ENCODE data around the gene FBXL20. TPM values are rescaled to one million over a fixed set of nuclear protein-coding genes. Genes with fewer than 3 reads are reported as not detected.

Gene FBXL20
- total RNA-seq, 1 experiment from 2014 or later: 17.2 TPM

- Histone ChIP-seq H4K20me1 (ENCODE audit: insufficient read depth) (no peaks in the 10 kb centered on the region), H3K27me3 (ENCODE audit: insufficient read depth, low read length) (no peaks in the 10 kb centered on the region), H3K4me2 (ENCODE audit: low read length) (no peak overlapping the region), H3K36me3 (ENCODE audit: control insufficient read depth in 1 of 2, insufficient read depth in 2 of 2, low read length in 2 of 2) (no peaks in the 10 kb centered on the region), H3K4me3 (replicated peaks in 1 of 2; ENCODE audit: low read depth in 1 of 2, low read length in 2 of 2) (no peak overlapping the region), H3K4me1 (ENCODE audit: control insufficient read depth in 1 of 2, insufficient read depth in 2 of 2, low read length in 2 of 2) (no peaks in the 10 kb centered on the region), H3K79me2 (ENCODE audit: insufficient read depth, low read length) (no peaks in the 10 kb centered on the region), H3K9me3 (ENCODE audit: control insufficient read depth in 1 of 2, insufficient read depth in 1 of 2, low read depth in 1 of 2, low read length in 2 of 2) (no peaks in the 10 kb centered on the region), H3K9ac (ENCODE audit: low read length) (no peak overlapping the region), H3K27ac (ENCODE audit: low read depth, low read length) (no peak overlapping the region), H3K9me2 (ENCODE audit: insufficient read depth) (no peaks in the 10 kb centered on the region), H2AFZ (ENCODE audit: low read depth, low read length, poor library complexity, severe bottlenecking) (no peak overlapping the region)
- ChIA-PET RAD21 (ENCODE audit: low non-redundant PET in 1 of 2, low total read pairs in 2 of 2, uncharacterized antibody in 2 of 2, unreplicated experiment in 2 of 2) (no interaction called here), CTCF (no interaction called here), POLR2A (no interaction called here)
- no TSS peak for BruUV-seq (replicated peaks)
- no peak for DNase-seq (ENCODE audit: low read depth, low spot score)
- ATAC-seq: no peak
- intact Hi-C loops (cut with micrococcal nuclease): no loop called here
- TF ChIP-seq ELF1 (IDR thresholded peaks at IDR 0.05; ENCODE audit: borderline replicate concordance, low read depth) (no peak), ZNF274 (IDR thresholded peaks at IDR 0.05; ENCODE audit: low read depth, low read length) (no peak)
Observed at GRCh38 chr17:39332092-39332491, 69.3 kb downstream of the FBXL20 start.

- intact Hi-C loops (cut with micrococcal nuclease): no loop called here
- Histone ChIP-seq H2AFZ (ENCODE audit: low read depth, low read length, poor library complexity, severe bottlenecking) (no peak overlapping the region), H3K27me3 (ENCODE audit: insufficient read depth, low read length) (no peaks in the 10 kb centered on the region), H3K36me3 (ENCODE audit: control insufficient read depth in 1 of 2, insufficient read depth in 2 of 2, low read length in 2 of 2) (no peaks in the 10 kb centered on the region), H3K4me2 (ENCODE audit: low read length) (no peak overlapping the region), H3K9ac (ENCODE audit: low read length) (no peak overlapping the region), H3K9me3 (ENCODE audit: control insufficient read depth in 1 of 2, insufficient read depth in 1 of 2, low read depth in 1 of 2, low read length in 2 of 2) (no peaks in the 10 kb centered on the region), H4K20me1 (ENCODE audit: insufficient read depth) (no peaks in the 10 kb centered on the region), H3K4me1 (ENCODE audit: control insufficient read depth in 1 of 2, insufficient read depth in 2 of 2, low read length in 2 of 2) (no peaks in the 10 kb centered on the region), H3K79me2 (ENCODE audit: insufficient read depth, low read length) (no peaks in the 10 kb centered on the region), H3K9me2 (ENCODE audit: insufficient read depth) (no peaks in the 10 kb centered on the region), H3K27ac (ENCODE audit: low read depth, low read length) (no peak overlapping the region), H3K4me3 (replicated peaks in 1 of 2; ENCODE audit: low read depth in 1 of 2, low read length in 2 of 2) (no peak overlapping the region)
- TF ChIP-seq SRF (IDR thresholded peaks at IDR 0.05; ENCODE audit: low read depth) (no peak), JUND (IDR thresholded peaks at IDR 0.05) (no peak), ZBTB33 (IDR thresholded peaks at IDR 0.05; ENCODE audit: extremely low read depth, insufficient replicate concordance, low read length) (no peak), YY1 (IDR thresholded peaks at IDR 0.05; ENCODE audit: extremely low read depth, insufficient replicate concordance, low read depth, low read length) (no peak), MAX (IDR thresholded peaks at IDR 0.05) (no peak), POLR2AphosphoS5 (IDR thresholded peaks at IDR 0.05; ENCODE audit: low read depth, low read length) (no peak), FOSL1 (IDR thresholded peaks at IDR 0.05; ENCODE audit: low read depth) (no peak), TCF7L2 (IDR thresholded peaks at IDR 0.05; ENCODE audit: borderline replicate concordance, extremely low read depth, insufficient read depth, insufficient read length) (no peak), CBX3 (IDR thresholded peaks at IDR 0.05; ENCODE audit: low read depth) (no peak), ATF3 (IDR thresholded peaks at IDR 0.05) (no peak), EZH2 (IDR thresholded peaks at IDR 0.05) (no peak), SIN3A (IDR thresholded peaks at IDR 0.05; ENCODE audit: low read depth) (no peak), EGR1 (IDR thresholded peaks at IDR 0.05; ENCODE audit: low read depth) (no peak), ZNF274 (IDR thresholded peaks at IDR 0.05; ENCODE audit: low read depth, low read length) (no peak), EZH2phosphoT487 (IDR thresholded peaks at IDR 0.05; ENCODE audit: borderline replicate concordance) (no peak)
- POLR2A ChIA-PET: no interaction called here
- CTCF ChIA-PET: no interaction called here
- BruUV-seq (replicated peaks): no TSS peak
- ATAC-seq: no peak
- DNase-seq (ENCODE audit: low read depth, low spot score): no peak
- RAD21 ChIA-PET (ENCODE audit: low non-redundant PET in 1 of 2, low total read pairs in 2 of 2, uncharacterized antibody in 2 of 2, unreplicated experiment in 2 of 2): no interaction called here
Observed at GRCh38 chr17:39328815-39329214, 72.6 kb downstream of the FBXL20 start.

Measured in HCT116 (cell line).